ENCODE measurements around the gene AMMECR1.
A peak's percentile ranks its signal among the peaks of the same experiment; 100 is the strongest.

Gene AMMECR1

DNA sequence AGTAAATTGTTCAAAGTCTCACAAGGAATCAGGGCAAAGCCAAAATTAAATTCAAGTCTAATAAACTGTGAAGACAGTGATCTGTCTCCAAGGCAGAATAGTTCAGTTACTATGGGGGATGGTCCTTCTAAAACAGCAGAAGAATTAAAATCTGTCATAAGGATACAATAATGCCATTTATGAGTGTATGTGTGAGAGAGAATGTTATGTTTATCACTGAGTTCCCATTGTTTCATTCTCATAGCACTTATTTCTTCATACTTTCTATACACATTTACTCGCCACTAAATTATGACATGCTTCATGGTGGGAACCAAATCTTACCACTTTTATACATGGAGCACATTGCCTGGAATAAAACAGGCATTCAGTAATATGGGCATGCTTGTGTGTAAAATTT, 102.5 kb downstream of the AMMECR1 start:
- TF ChIP-seq, protein P1, sequence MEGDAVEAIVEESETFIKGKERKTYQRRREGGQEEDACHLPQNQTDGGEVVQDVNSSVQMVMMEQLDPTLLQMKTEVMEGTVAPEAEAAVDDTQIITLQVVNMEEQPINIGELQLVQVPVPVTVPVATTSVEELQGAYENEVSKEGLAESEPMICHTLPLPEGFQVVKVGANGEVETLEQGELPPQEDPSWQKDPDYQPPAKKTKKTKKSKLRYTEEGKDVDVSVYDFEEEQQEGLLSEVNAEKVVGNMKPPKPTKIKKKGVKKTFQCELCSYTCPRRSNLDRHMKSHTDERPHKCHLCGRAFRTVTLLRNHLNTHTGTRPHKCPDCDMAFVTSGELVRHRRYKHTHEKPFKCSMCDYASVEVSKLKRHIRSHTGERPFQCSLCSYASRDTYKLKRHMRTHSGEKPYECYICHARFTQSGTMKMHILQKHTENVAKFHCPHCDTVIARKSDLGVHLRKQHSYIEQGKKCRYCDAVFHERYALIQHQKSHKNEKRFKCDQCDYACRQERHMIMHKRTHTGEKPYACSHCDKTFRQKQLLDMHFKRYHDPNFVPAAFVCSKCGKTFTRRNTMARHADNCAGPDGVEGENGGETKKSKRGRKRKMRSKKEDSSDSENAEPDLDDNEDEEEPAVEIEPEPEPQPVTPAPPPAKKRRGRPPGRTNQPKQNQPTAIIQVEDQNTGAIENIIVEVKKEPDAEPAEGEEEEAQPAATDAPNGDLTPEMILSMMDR (IDR thresholded peaks at IDR 0.05; ENCODE audit: borderline replicate concordance, insufficient read depth, low read depth, low read length): no peak
- no peak overlapping the region for H3K4me3 ChIP-seq (ENCODE audit: low read depth, low read length)

DNA sequence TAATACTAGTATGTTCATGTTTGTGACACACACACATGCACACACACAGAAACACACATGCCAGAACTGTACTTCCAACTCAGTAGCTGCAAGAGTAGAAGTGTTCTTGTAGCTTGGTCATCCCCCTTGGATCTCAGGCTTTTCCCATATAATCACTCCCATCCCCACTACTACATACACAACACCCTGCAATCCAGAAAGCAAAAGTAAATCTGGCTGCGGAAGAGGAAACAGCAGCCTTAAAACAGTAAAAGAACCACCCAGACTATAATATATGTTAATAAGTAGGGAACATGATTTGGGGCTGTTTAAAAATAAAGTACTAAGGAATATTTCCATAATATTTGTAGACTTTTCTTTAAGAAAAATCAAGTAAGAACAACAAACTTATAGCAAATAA, 103.2 kb downstream of the AMMECR1 start:
- TF ChIP-seq, protein P1 (IDR thresholded peaks at IDR 0.05; ENCODE audit: borderline replicate concordance, insufficient read depth, low read depth, low read length): no peak
- H3K4me3 ChIP-seq (ENCODE audit: low read depth, low read length): no peak overlapping the region

DNA sequence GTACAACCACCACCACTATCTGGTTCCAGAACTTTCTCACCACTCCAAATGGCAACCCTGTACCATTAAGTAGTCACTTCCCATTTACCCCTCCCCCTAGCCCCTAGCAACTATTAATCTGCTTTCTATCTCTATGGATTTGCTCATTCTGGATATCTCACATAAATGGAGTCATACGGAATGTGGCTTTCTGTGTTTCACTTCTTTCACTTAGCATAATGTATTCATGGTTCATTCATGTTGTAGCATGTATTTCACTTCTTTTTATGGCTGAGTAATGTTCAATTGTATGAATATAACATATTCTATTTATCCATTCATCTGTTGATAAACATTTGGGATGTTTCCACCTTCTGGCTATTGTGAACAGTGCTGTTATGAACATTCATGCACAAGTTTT, 104.7 kb downstream of the AMMECR1 start:
- H3K4me3 ChIP-seq (ENCODE audit: low read depth, low read length): no peak overlapping the region
- TF ChIP-seq, protein P1 (IDR thresholded peaks at IDR 0.05; ENCODE audit: borderline replicate concordance, insufficient read depth, low read depth, low read length): no peak

DNA sequence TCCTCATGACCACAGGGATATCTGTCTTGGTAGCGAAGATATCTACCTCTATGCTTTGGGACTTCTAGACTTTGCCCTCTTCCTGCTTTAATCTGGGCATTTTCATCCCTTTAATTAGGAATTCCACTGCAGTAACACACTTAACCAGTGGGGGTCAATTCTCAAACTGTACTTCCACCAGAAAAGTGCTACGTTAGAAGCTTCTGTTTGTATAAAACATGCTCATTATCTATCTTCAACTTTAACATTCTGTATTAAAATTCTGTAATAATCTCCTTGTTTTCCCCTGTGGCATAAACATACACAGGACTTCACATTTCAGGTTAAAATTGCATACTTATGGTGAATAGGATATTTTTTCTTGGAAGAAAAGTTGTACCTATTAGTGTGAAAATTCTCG, 105.6 kb downstream of the AMMECR1 start:
- H3K4me3 ChIP-seq (ENCODE audit: low read depth, low read length): no peak overlapping the region

DNA sequence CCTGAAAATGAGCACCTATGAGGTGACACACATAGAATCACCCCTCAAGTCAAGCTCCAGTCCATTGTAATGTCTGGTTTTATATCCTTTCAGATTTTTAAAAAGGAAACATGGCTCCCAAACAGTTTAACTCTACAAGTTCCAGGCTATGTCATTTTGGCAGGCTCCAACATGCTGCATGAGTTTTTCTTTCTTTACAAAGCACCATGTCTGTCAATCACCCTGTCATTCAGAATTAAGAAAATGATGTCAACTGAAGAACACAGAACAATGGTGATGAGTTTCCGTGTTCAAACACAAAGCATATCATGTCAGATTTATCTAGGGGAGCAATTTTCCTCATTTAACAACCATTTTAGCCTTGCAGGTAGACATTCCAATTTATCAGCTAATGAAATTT, 106.5 kb downstream of the AMMECR1 start:
- TF ChIP-seq, protein P1 (IDR thresholded peaks at IDR 0.05; ENCODE audit: borderline replicate concordance, insufficient read depth, low read depth, low read length): no peak
- no peak overlapping the region for H3K4me3 ChIP-seq (ENCODE audit: low read depth, low read length)

More for the DNA sequence above, 105.6 kb downstream of the AMMECR1 start:
- TF ChIP-seq, protein P1 (IDR thresholded peaks at IDR 0.05; ENCODE audit: borderline replicate concordance, insufficient read depth, low read depth, low read length): peak; percentile 6; the same call in 1 of the 2 replicates

DNA sequence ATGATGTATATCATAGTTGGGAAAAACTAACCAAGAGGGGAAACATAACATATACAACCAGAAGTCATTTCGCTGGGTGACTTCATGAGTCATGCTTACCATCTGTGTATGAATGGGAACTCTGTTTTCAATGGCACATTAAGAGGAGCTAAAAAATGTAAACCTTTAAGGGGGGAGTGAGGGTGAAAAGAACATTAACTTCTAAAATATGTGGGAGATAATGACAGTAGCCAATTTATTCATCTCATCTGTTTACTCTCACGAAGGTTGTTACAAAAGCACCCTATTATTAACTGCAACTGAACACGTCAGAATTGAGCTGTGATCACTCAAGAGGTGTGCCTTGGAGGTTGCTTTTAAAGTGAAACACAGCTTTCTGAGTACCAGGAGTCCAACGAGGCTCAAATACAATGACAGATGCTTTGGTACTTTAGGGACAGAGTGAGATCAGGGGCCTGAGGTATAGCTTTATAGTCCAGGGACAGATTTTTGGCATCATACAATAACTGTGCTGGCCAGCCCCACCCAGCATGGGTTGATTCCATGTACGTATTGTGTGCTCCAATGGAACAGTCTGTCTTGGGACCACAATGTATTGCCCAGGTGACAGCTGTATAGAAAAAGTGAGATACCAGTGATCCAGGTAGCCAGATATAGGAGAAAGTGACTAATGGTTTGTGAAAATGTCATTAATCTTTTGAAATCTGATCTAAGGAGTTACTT, 107.3 kb downstream of the AMMECR1 start:
- TF ChIP-seq, protein P1 (IDR thresholded peaks at IDR 0.05; ENCODE audit: borderline replicate concordance, insufficient read depth, low read depth, low read length): no peak
- H3K4me3 ChIP-seq (ENCODE audit: low read depth, low read length): no peak overlapping the region

DNA sequence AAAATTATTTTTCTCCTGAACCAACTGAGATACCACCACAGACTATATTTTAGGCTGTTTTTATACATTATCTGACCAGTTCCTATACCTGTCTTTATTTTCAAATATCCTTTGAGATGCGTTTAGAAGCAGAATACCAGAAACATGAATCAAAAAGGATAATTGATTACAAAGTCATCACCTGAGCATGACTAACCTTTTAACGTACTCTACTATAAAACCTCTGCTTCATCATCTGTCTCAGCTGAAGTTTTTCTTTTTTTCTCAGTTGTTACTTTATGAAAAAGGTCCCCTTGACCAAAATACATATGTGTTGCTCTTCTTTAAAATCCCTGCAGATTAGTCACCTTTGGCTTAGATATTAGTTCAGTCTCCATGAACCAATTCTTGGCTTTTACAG, 109.8 kb downstream of the AMMECR1 start:
- TF ChIP-seq, protein P1 (IDR thresholded peaks at IDR 0.05; ENCODE audit: borderline replicate concordance, insufficient read depth, low read depth, low read length): no peak
- no peak overlapping the region for H3K4me3 ChIP-seq (ENCODE audit: low read depth, low read length)
